Mesendoderm (in vitro differentiated cells): Measurements from ENCODE around the gene PPP1R12B.

ENCODE experiments used
- DNase-seq: peaks from one replicate; pipeline ENCODE4 v3.0.0; 2013
- H2AK5ac ChIP-seq: 2 replicates; pipeline ENCODE4 v1.6.1; 2013; ENCODE audit warnings: low read length, inconsistent platforms
- H2BK120ac ChIP-seq: 2 replicates; pipeline ENCODE4 v1.6.1; 2013; ENCODE audit warnings: low read depth, mild to moderate bottlenecking, low read length, moderate library complexity, mixed read lengths
- H2BK15ac ChIP-seq: replicated peaks from 2 replicates; pipeline ENCODE4 v1.6.1; 2013; ENCODE audit warnings: low read depth, mild to moderate bottlenecking, moderate library complexity
- H2BK5ac ChIP-seq: 2 replicates; pipeline ENCODE4 v1.6.1; 2013; ENCODE audit warnings: low read length, inconsistent platforms
- H3K18ac ChIP-seq: 2 replicates; pipeline ENCODE4 v1.6.1; 2013; ENCODE audit warnings: mild to moderate bottlenecking, low read length, mixed read lengths
- H3K23ac ChIP-seq: one replicate; pipeline ENCODE4 v1.6.1; 2013; ENCODE audit warnings: low read length
- H3K27ac ChIP-seq: 2 replicates; pipeline ENCODE4 v1.5.1; 2013; ENCODE audit warnings: low read depth, mild to moderate bottlenecking, inconsistent platforms, low read length, moderate library complexity
- H3K27me3 ChIP-seq: 2 replicates; pipeline ENCODE4 v1.6.1; 2013; ENCODE audit warnings: low read length, control low read depth, mild to moderate bottlenecking, inconsistent platforms; ENCODE audit not compliant: insufficient read depth, poor library complexity
- H3K36me3 ChIP-seq: 2 replicates; pipeline ENCODE4 v1.6.1; 2013; ENCODE audit warnings: low read length, inconsistent platforms; ENCODE audit not compliant: control insufficient read depth, insufficient read depth
- H3K4ac ChIP-seq: one replicate; pipeline ENCODE4 v1.6.1; 2013; ENCODE audit warnings: low read depth, mild to moderate bottlenecking, low read length, moderate library complexity
- H3K4me1 ChIP-seq: 2 replicates; pipeline ENCODE4 v1.6.1; 2013; ENCODE audit warnings: low read depth, low read length, inconsistent platforms; ENCODE audit not compliant: control insufficient read depth
- H3K4me2 ChIP-seq: 2 replicates; pipeline ENCODE4 v1.6.1; 2013; ENCODE audit warnings: low read length
- H3K4me3 ChIP-seq: 2 replicates; pipeline ENCODE4 v1.5.1; 2013; ENCODE audit warnings: mild to moderate bottlenecking, low read length
- H3K56ac ChIP-seq: one replicate; pipeline ENCODE4 v1.6.1; 2013; ENCODE audit warnings: low read length
- H3K79me1 ChIP-seq: 2 replicates; pipeline ENCODE4 v1.6.1; 2013; ENCODE audit warnings: low read length, inconsistent platforms
- H3K79me2 ChIP-seq: 2 replicates; pipeline ENCODE4 v1.6.1; 2013; ENCODE audit warnings: mild to moderate bottlenecking, low read length; ENCODE audit not compliant: control insufficient read depth, insufficient read depth
- H3K9ac ChIP-seq: 2 replicates; pipeline ENCODE4 v1.6.1; 2013; ENCODE audit warnings: low read length, inconsistent platforms
- H4K5ac ChIP-seq: one replicate; pipeline ENCODE4 v1.6.1; 2013; ENCODE audit warnings: low read length
- H4K8ac ChIP-seq: one replicate; pipeline ENCODE4 v1.6.1; 2013; ENCODE audit warnings: low read depth, mild to moderate bottlenecking, control low read depth, low read length, moderate library complexity
- WGBS: extraction: QIAGEN DNeasy Blood & Tissue Kit; methylation state at CpG from one replicate; pipeline ENCODE4 v1.1.7; 2013; ENCODE audit warnings: low lambda C conversion rate, missing lambda C conversion rate; ENCODE audit not compliant: insufficient coverage; ENCODE audit errors: extremely low coverage; 5-methylcytosine and 5-hydroxymethylcytosine counted together

PPP1R12B gene

GRCh38 chr1:202564958-202565495 lies 216.5 kb downstream of the PPP1R12B start:
- Histone ChIP-seq H3K4me3 (no peak overlapping the region), H3K4me2 (no peak overlapping the region), H2BK15ac (no peak overlapping the region), H3K79me2 (no peaks in the 10 kb centered on the region), H3K36me3 (no peaks in the 10 kb centered on the region), H3K27ac (no peak overlapping the region), H3K56ac (no peak overlapping the region), H3K18ac (no peak overlapping the region), H2BK5ac (no peak overlapping the region), H4K5ac (no peak overlapping the region), H3K4me1 (peaks cover 10% of the 10 kb centered on the region), H3K27me3 (no peaks in the 10 kb centered on the region), H2AK5ac (no peak overlapping the region), H3K4ac (no peak overlapping the region), H3K79me1 (no peaks in the 10 kb centered on the region), H3K9ac (no peak overlapping the region), H4K8ac (no peak overlapping the region), H2BK120ac (no peak overlapping the region), H3K23ac (no peak overlapping the region)
- DNase-seq = no peak
- WGBS = no CpG with 5 or more reads among the region's 2 CpGs

GRCh38 chr1:202565890-202566602 lies 217.5 kb downstream of the PPP1R12B start:
- no CpG with 5 or more reads among the region's 2 CpGs for WGBS
- Histone ChIP-seq H3K4me2 (no peak overlapping the region), H3K4me3 (no peak overlapping the region), H2BK5ac (no peak overlapping the region), H3K4me1 (peaks cover 10% of the 10 kb centered on the region), H3K79me1 (no peaks in the 10 kb centered on the region), H2BK15ac (no peak overlapping the region), H3K79me2 (no peaks in the 10 kb centered on the region), H3K27ac (peak overlapping the region; percentile 36), H3K4ac (no peak overlapping the region), H3K36me3 (no peaks in the 10 kb centered on the region), H3K18ac (no peak overlapping the region), H3K23ac (no peak overlapping the region), H3K9ac (no peak overlapping the region), H2AK5ac (no peak overlapping the region), H4K8ac (no peak overlapping the region), H2BK120ac (no peak overlapping the region), H3K27me3 (no peaks in the 10 kb centered on the region), H4K5ac (no peak overlapping the region), H3K56ac (peak overlapping the region; percentile 22)
- DNase-seq = no peak

- H3K79me2 ChIP-seq = no peaks in the 10 kb centered on the region
- H3K18ac ChIP-seq = no peak overlapping the region
- no peak overlapping the region for H2BK5ac ChIP-seq
- no peak overlapping the region for H4K5ac ChIP-seq
- H3K4me1 ChIP-seq = peaks cover 8% of the 10 kb centered on the region
- no peaks in the 10 kb centered on the region for H3K79me1 ChIP-seq
- no peak overlapping the region for H3K9ac ChIP-seq
- H3K56ac ChIP-seq = peak overlapping the region; percentile 9
- H3K4ac ChIP-seq = no peak overlapping the region
- no peak overlapping the region for H3K4me2 ChIP-seq
- DNase-seq = peak; percentile 84
- H2AK5ac ChIP-seq = no peak overlapping the region
- peak overlapping the region; percentile 56 for H3K27ac ChIP-seq
- no peak overlapping the region for H2BK15ac ChIP-seq
- no peaks in the 10 kb centered on the region for H3K36me3 ChIP-seq
- H3K27me3 ChIP-seq = no peaks in the 10 kb centered on the region
- no peak overlapping the region for H4K8ac ChIP-seq
- no peak overlapping the region for H3K23ac ChIP-seq
- no peak overlapping the region for H3K4me3 ChIP-seq
- no peak overlapping the region for H2BK120ac ChIP-seq
- WGBS = no CpG with 5 or more reads among the region's 4 CpGs
These were observed 219.2 kb downstream of the PPP1R12B start for GRCh38 chr1:202567738-202568137.

- Histone ChIP-seq H3K56ac (no peak overlapping the region), H3K18ac (no peak overlapping the region), H3K79me2 (no peaks in the 10 kb centered on the region), H3K4me1 (peaks cover 8% of the 10 kb centered on the region), H3K27ac (no peak overlapping the region), H2BK15ac (no peak overlapping the region), H3K79me1 (no peaks in the 10 kb centered on the region), H4K8ac (no peak overlapping the region), H2BK120ac (no peak overlapping the region), H2AK5ac (no peak overlapping the region), H3K23ac (no peak overlapping the region), H2BK5ac (no peak overlapping the region), H3K27me3 (no peaks in the 10 kb centered on the region), H3K9ac (no peak overlapping the region), H3K4ac (no peak overlapping the region), H3K4me3 (no peak overlapping the region), H3K36me3 (no peaks in the 10 kb centered on the region), H4K5ac (no peak overlapping the region), H3K4me2 (no peak overlapping the region)
- no peak for DNase-seq
- WGBS = no CpG with 5 or more reads among the region's 2 CpGs
These were observed 219.9 kb downstream of the PPP1R12B start for GRCh38 chr1:202568410-202568809.

GRCh38 chr1:202568826-202569225 lies 220.3 kb downstream of the PPP1R12B start:
- whole genome bisulfite sequencing = no CpG with 5 or more reads among the region's 4 CpGs
- no peak overlapping the region for H2AK5ac ChIP-seq
- H3K27me3 ChIP-seq = no peaks in the 10 kb centered on the region
- H4K8ac ChIP-seq = no peak overlapping the region
- peaks cover 8% of the 10 kb centered on the region for H3K4me1 ChIP-seq
- DNase-seq = peak; percentile 56
- no peak overlapping the region for H3K4me3 ChIP-seq
- H2BK5ac ChIP-seq = no peak overlapping the region
- no peak overlapping the region for H3K23ac ChIP-seq
- H3K79me1 ChIP-seq = no peaks in the 10 kb centered on the region
- no peak overlapping the region for H3K4ac ChIP-seq
- H3K18ac ChIP-seq = peak overlapping the region; percentile 78
- no peak overlapping the region for H4K5ac ChIP-seq
- H2BK15ac ChIP-seq = no peak overlapping the region
- no peaks in the 10 kb centered on the region for H3K36me3 ChIP-seq
- H3K9ac ChIP-seq = no peak overlapping the region
- no peak overlapping the region for H3K56ac ChIP-seq
- no peak overlapping the region for H3K27ac ChIP-seq
- H3K4me2 ChIP-seq = no peak overlapping the region
- no peak overlapping the region for H2BK120ac ChIP-seq
- H3K79me2 ChIP-seq = no peaks in the 10 kb centered on the region
